Endothelial cell of umbilical vein (primary cell): ENCODE results near the gene PDS5B. TPM values are rescaled to one million over a fixed set of nuclear protein-coding genes. Genes with fewer than 3 reads are reported as not detected.

Experiments used
- BruUV-seq: library from RNA; stranded (reverse); fragments of 400-500 nt; replicated peaks from 2 replicates; lab custom pipeline; 2021; lab: Mats Ljungman, UMichigan
- CTCF ChIA-PET: fragments of 300-600, 350-600 bp; sonication (Branson Sonifier 250); formaldehyde crosslinking; loops from one replicate; lab custom pipeline; 2021; ENCODE audit warnings: antibody characterized with exemption, inconsistent platforms; lab: Charles Lee
- POLR2A ChIA-PET: fragments of 300-600, 350-600 bp; sonication (Branson Sonifier 250); formaldehyde crosslinking; loops from one replicate; lab custom pipeline; 2021; ENCODE audit warnings: antibody characterized with exemption, inconsistent platforms; lab: Charles Lee
- DNase-seq: peaks from one replicate; pipeline ENCODE4 v3.0.0-alpha.2; 2011; ENCODE audit warnings: low read depth, low spot score
- FAIRE-seq: peaks from 2 replicates; lab custom pipeline; 2011; peaks lifted over from hg19 to GRCh38; lab: Jason Lieb, UNC
- H2AFZ ChIP-seq: 2 replicates; pipeline ENCODE4 v1.6.0; 2012; ENCODE audit warnings: low read depth, low read length, control low read depth, inconsistent platforms
- H3K27ac ChIP-seq: 2 replicates; pipeline ENCODE4 v1.5.1; 2011; ENCODE audit warnings: low read depth, mild to moderate bottlenecking, control low read depth, low read length, moderate library complexity; ENCODE audit not compliant: insufficient read depth
- H3K27me3 ChIP-seq, 2 experiments: 2 replicates each; pipeline versions ENCODE4 v1.6.0 to v1.6.1; 2011; ENCODE audit warnings: low read length in 2 of 2, mixed read lengths in 1 of 2; ENCODE audit not compliant: control insufficient read depth in 2 of 2, insufficient read depth in 2 of 2
- H3K36me3 ChIP-seq, 2 experiments: 2 replicates in 1 of 2; 3 replicates in 1 of 2; pipeline ENCODE4 v1.5.1; 2011; ENCODE audit warnings: low read length in 2 of 2, mild to moderate bottlenecking in 1 of 2, moderate library complexity in 1 of 2; ENCODE audit not compliant: control insufficient read depth in 2 of 2, insufficient read depth in 2 of 2; ENCODE audit errors: extremely low read depth in 1 of 2
- H3K4me1 ChIP-seq: 3 replicates; pipeline ENCODE4 v1.5.1; 2011; ENCODE audit warnings: mild to moderate bottlenecking, low read length; ENCODE audit not compliant: control insufficient read depth, insufficient read depth; ENCODE audit errors: extremely low read depth
- H3K4me2 ChIP-seq: 2 replicates; pipeline ENCODE4 v1.6.1; 2011; ENCODE audit warnings: low read length, control low read depth, mixed read lengths; ENCODE audit not compliant: insufficient read depth
- H3K4me3 ChIP-seq, 3 experiments: fragments of 200-600 bp in 1 of 3; sonication (generic), shearing (Covaris generic) in 1 of 3; replicated peaks in 1 of 3; 2 replicates each; pipeline ENCODE4 v1.5.1; 2011 to 2016; ENCODE audit warnings: control low read depth in 3 of 3, low read length in 3 of 3, mild to moderate bottlenecking in 2 of 3, inconsistent platforms in 1 of 3, low read depth in 1 of 3, moderate library complexity in 1 of 3; ENCODE audit not compliant: insufficient read depth in 1 of 3
- H3K79me2 ChIP-seq: 2 replicates; pipeline ENCODE4 v1.6.0; 2012; ENCODE audit warnings: low read length, inconsistent platforms; ENCODE audit not compliant: control insufficient read depth, insufficient read depth
- H3K9ac ChIP-seq: replicated peaks from 2 replicates; pipeline ENCODE3; 2011; ENCODE audit warnings: low read length, control low read depth; ENCODE audit not compliant: insufficient read depth; ENCODE audit errors: extremely low read depth
- H3K9me1 ChIP-seq: replicated peaks from 3 replicates; pipeline ENCODE4 v1.6.0; 2011; ENCODE audit warnings: mild to moderate bottlenecking, low read length; ENCODE audit not compliant: control insufficient read depth, insufficient read depth; ENCODE audit errors: extremely low read depth
- H3K9me3 ChIP-seq: replicated peaks from 2 replicates; pipeline ENCODE4 v1.5.1; 2012; ENCODE audit warnings: low read length, inconsistent platforms; ENCODE audit not compliant: control insufficient read depth, insufficient read depth
- H4K20me1 ChIP-seq: replicated peaks from 2 replicates; pipeline ENCODE3; 2011; ENCODE audit warnings: mild to moderate bottlenecking, low read length; ENCODE audit not compliant: control insufficient read depth, insufficient read depth; ENCODE audit errors: extremely low read depth
- CTCF ChIP-seq, 2 donors: IDR thresholded peaks; 1 replicate in 1 of 2; 2 replicates in 1 of 2; pipeline ENCODE4 v1.5.1; 2011; ENCODE audit warnings: low read length in 2 of 2, mild to moderate bottlenecking in 2 of 2, moderate library complexity in 2 of 2, control low read depth in 1 of 2, inconsistent platforms in 1 of 2, low read depth in 1 of 2; ENCODE audit not compliant: insufficient read depth in 1 of 2; ENCODE audit errors: extremely low read depth in 1 of 2
- EZH2 ChIP-seq: IDR thresholded peaks from 2 replicates; pipeline ENCODE4 v1.6.1; 2012; ENCODE audit warnings: borderline replicate concordance, low read depth, mild to moderate bottlenecking, moderate library complexity, low read length, inconsistent platforms; ENCODE audit not compliant: severe bottlenecking
- FOS ChIP-seq: IDR thresholded peaks from 2 replicates; pipeline ENCODE4 v1.6.1; 2011; ENCODE audit warnings: mild to moderate bottlenecking, low read length, moderate library complexity, borderline replicate concordance; ENCODE audit not compliant: insufficient read depth
- GATA2 ChIP-seq: IDR thresholded peaks from 2 replicates; pipeline ENCODE4 v1.7.0; 2011; ENCODE audit warnings: low read depth, mild to moderate bottlenecking, moderate library complexity, mixed read lengths, low read length; ENCODE audit not compliant: insufficient read length, insufficient read depth
- JUN ChIP-seq: IDR thresholded peaks from 2 replicates; pipeline ENCODE4 v1.6.1; 2011; ENCODE audit warnings: borderline replicate concordance, low read depth; ENCODE audit not compliant: insufficient read length, insufficient read depth
- MAX ChIP-seq: IDR thresholded peaks from 2 replicates; pipeline ENCODE4 v1.6.1; 2011; ENCODE audit not compliant: insufficient read depth, insufficient read length
- MYC ChIP-seq: IDR thresholded peaks from one replicate; pipeline ENCODE4 v1.6.1; 2011; ENCODE audit warnings: mild to moderate bottlenecking, low read depth, low read length
- POLR2A ChIP-seq: IDR thresholded peaks from 2 replicates; pipeline ENCODE4 v1.6.1; 2012; ENCODE audit warnings: low read depth, mild to moderate bottlenecking, control low read depth, low read length
- POLR2AphosphoS5 ChIP-seq: IDR thresholded peaks from 2 replicates; pipeline ENCODE4 v1.6.1; 2012; ENCODE audit warnings: low read depth, mild to moderate bottlenecking, control low read depth, low read length, moderate library complexity; ENCODE audit not compliant: insufficient read depth
- dilution Hi-C: fragments of 300-500 bp; cut with MboI; formaldehyde crosslinking; loops from one replicate; pipeline ENCODE4 v1.15.0; 2019; ENCODE audit warnings: low sequenced_read_pairs; ENCODE audit not compliant: extremely low pct_ligation_motif_present
- intact Hi-C: fragments of 100-400 bp; cut with micrococcal nuclease; formaldehyde crosslinking; loops from one replicate; pipeline ENCODE4 v1.10.0; 2022
- polyA plus RNA-seq, 4 experiments: library from polyadenylated mRNA; depleted of rRNA in 3 of 4; stranded (reverse) in 3 of 4; unstranded in 1 of 4; fragments of >200 nt; gene quantifications; 2 replicates each; pipeline versions ENCODE4 v1.2.1 to v1.2.3, GENCODE V29; 2011 to 2012; ENCODE audit warnings: missing spikeins in 1 of 4
- total RNA-seq: library from RNA; stranded (reverse); gene quantifications from 2 replicates; pipeline ENCODE4 v1.2.3, GENCODE V29; 2021

PDS5B gene
- total and polyA plus RNA-seq, 2 donors (not counting 3 experiments of a cell fraction or from before 2014, with no cell fraction given) = 3.9 to 40.3 TPM

- no peak overlapping the region for H3K4me3 ChIP-seq
- dilution Hi-C loops = no loop called here
- no peaks in the 10 kb centered on the region for H3K4me1 ChIP-seq
- H3K36me3 ChIP-seq = peaks cover 0 to 3% of the 10 kb centered on the region in 2 experiments
- intact Hi-C loops = no loop called here
- DNase-seq = no peak
- no peaks in the 10 kb centered on the region for H3K9me3 ChIP-seq
- no peak overlapping the region for H3K9ac ChIP-seq
- no peak for TF ChIP-seq GATA2
- TF ChIP-seq MAX = no peak
- no peak for TF ChIP-seq POLR2AphosphoS5
- no peak for TF ChIP-seq FOS
- no peak for TF ChIP-seq POLR2A
- no peak for TF ChIP-seq MYC
- no peak for TF ChIP-seq CTCF (IDR thresholded peaks at IDR 0.05; ENCODE audit: extremely low read depth in 1 of 2, insufficient read depth in 1 of 2, low read depth in 1 of 2, low read length in 2 of 2)
- no peak overlapping the region for H3K4me2 ChIP-seq
- no peaks in the 10 kb centered on the region for H4K20me1 ChIP-seq
- no peak overlapping the region for H3K27ac ChIP-seq
- H2AFZ ChIP-seq = no peak overlapping the region
- no peaks in the 10 kb centered on the region for H3K27me3 ChIP-seq
- CTCF ChIA-PET = no interaction called here
- H3K79me2 ChIP-seq = no peaks in the 10 kb centered on the region
- H3K9me1 ChIP-seq = no peaks in the 10 kb centered on the region
- POLR2A ChIA-PET = no interaction called here
- BruUV-seq = no TSS peak
- no peak for FAIRE-seq
Observed at GRCh38 chr13:32751340-32751739, 165.1 kb downstream of the PDS5B start.

- no peaks in the 10 kb centered on the region for H3K27me3 ChIP-seq
- H3K4me2 ChIP-seq = no peak overlapping the region
- dilution Hi-C loops (no loop called here), intact Hi-C loops (no loop called here)
- no peaks in the 10 kb centered on the region for H3K9me3 ChIP-seq
- no peaks in the 10 kb centered on the region for H3K9me1 ChIP-seq
- H3K79me2 ChIP-seq = no peaks in the 10 kb centered on the region
- no peak overlapping the region for H2AFZ ChIP-seq
- ChIA-PET CTCF (no interaction called here), POLR2A (no interaction called here)
- no TSS peak for BruUV-seq
- H3K9ac ChIP-seq = no peak overlapping the region
- H3K36me3 ChIP-seq = no peaks in the 10 kb centered on the region
- FAIRE-seq = no peak
- no peak overlapping the region for H3K4me3 ChIP-seq
- no peak for DNase-seq
- TF ChIP-seq MYC (no peak), JUN (no peak), EZH2 (no peak), POLR2A (no peak), CTCF (IDR thresholded peaks at IDR 0.05; ENCODE audit: extremely low read depth in 1 of 2, insufficient read depth in 1 of 2, low read depth in 1 of 2, low read length in 2 of 2) (no peak), POLR2AphosphoS5 (no peak), MAX (no peak), GATA2 (no peak), FOS (no peak)
- no peaks in the 10 kb centered on the region for H3K4me1 ChIP-seq
- no peak overlapping the region for H3K27ac ChIP-seq
- H4K20me1 ChIP-seq = no peaks in the 10 kb centered on the region
Observed at GRCh38 chr13:32752311-32752710, 166.1 kb downstream of the PDS5B start.
